DOHH2 (cell line): ENCODE measurements around the gene CASP9.

Experiments used
- H3F3A ChIP-seq: fragments of 200-600 bp; sonication (generic), shearing (Covaris generic); 2 replicates; pipeline ENCODE4 v1.6.0; 2016; ENCODE audit warnings: antibody characterized with exemption, mild to moderate bottlenecking; ENCODE audit not compliant: control insufficient read depth, insufficient read depth
- H3K27ac ChIP-seq: fragments of 200-600 bp; sonication (generic); 2 replicates; pipeline ENCODE4 v1.5.1; 2014; ENCODE audit warnings: low read depth, mild to moderate bottlenecking, low read length, moderate library complexity
- H3K27me3 ChIP-seq: fragments of 200-600 bp; sonication (generic); 2 replicates; pipeline ENCODE4 v1.6.1; 2014; ENCODE audit warnings: mild to moderate bottlenecking, low read length, mixed read lengths; ENCODE audit not compliant: control insufficient read depth
- H3K36me3 ChIP-seq: fragments of 200-600 bp; sonication (generic); 2 replicates; pipeline ENCODE4 v1.6.1; 2014; ENCODE audit warnings: mild to moderate bottlenecking, low read length, moderate library complexity, mixed read lengths; ENCODE audit not compliant: control insufficient read depth
- H3K4me1 ChIP-seq: fragments of 200-600 bp; sonication (generic); 2 replicates; pipeline ENCODE4 v1.6.1; 2014; ENCODE audit warnings: mild to moderate bottlenecking, low read length, mixed read lengths; ENCODE audit not compliant: control insufficient read depth
- H3K4me2 ChIP-seq: fragments of 200-600 bp; sonication (generic); 2 replicates; pipeline ENCODE4 v1.6.0; 2014; ENCODE audit warnings: mild to moderate bottlenecking, low read length, moderate library complexity
- H3K4me3 ChIP-seq: fragments of 200-600 bp; sonication (generic); 2 replicates; pipeline ENCODE4 v1.5.1; 2014; ENCODE audit warnings: mild to moderate bottlenecking, low read length, mixed read lengths
- H3K79me2 ChIP-seq: fragments of 200-600 bp; sonication (generic); 2 replicates; pipeline ENCODE4 v1.6.1; 2014; ENCODE audit warnings: mild to moderate bottlenecking, low read length, mixed read lengths; ENCODE audit not compliant: control insufficient read depth
- H3K9me2 ChIP-seq: fragments of 200-600 bp; sonication (generic); replicated peaks from 2 replicates; pipeline ENCODE4 v1.6.1; 2014; ENCODE audit warnings: mild to moderate bottlenecking, low read length, mixed read lengths; ENCODE audit not compliant: control insufficient read depth
- H3K9me3 ChIP-seq: fragments of 200-600 bp; sonication (generic); 2 replicates; pipeline ENCODE4 v1.6.1; 2014; ENCODE audit warnings: antibody characterized with exemption, low read length, mixed read lengths; ENCODE audit not compliant: control insufficient read depth, insufficient read depth
- H4K20me1 ChIP-seq: fragments of 200-600 bp; sonication (generic); 2 replicates; pipeline ENCODE4 v1.6.0; 2014; ENCODE audit warnings: low read depth, mild to moderate bottlenecking, antibody characterized with exemption, low read length, moderate library complexity; ENCODE audit not compliant: control insufficient read depth, insufficient read depth
- CTCF ChIP-seq: fragments of 200-600 bp; sonication (generic); IDR thresholded peaks from one replicate; pipeline ENCODE4 v1.5.1; 2014; ENCODE audit warnings: antibody characterized with exemption, mild to moderate bottlenecking, low read depth, low read length; ENCODE audit not compliant: poor library complexity, severe bottlenecking
- EZH2phosphoT487 ChIP-seq: fragments of 200-600 bp; sonication (generic); IDR thresholded peaks from 2 replicates; pipeline ENCODE4 v1.6.1; 2017; ENCODE audit warnings: borderline replicate concordance, mild to moderate bottlenecking, antibody characterized with exemption, low read length, moderate library complexity, mixed read lengths

Gene CASP9

GRCh38 chr1:15513919-15514318 lies 10.1 kb downstream of the CASP9 start:
- Histone ChIP-seq H3F3A (no peaks in the 10 kb centered on the region), H3K4me1 (peaks cover 12% of the 10 kb centered on the region), H3K9me2 (no peaks in the 10 kb centered on the region), H3K4me2 (no peak overlapping the region), H3K27ac (no peak overlapping the region), H3K36me3 (peaks cover 4% of the 10 kb centered on the region), H4K20me1 (no peaks in the 10 kb centered on the region), H3K27me3 (no peaks in the 10 kb centered on the region), H3K79me2 (no peaks in the 10 kb centered on the region), H3K4me3 (no peak overlapping the region), H3K9me3 (no peaks in the 10 kb centered on the region)
- TF ChIP-seq CTCF (no peak), EZH2phosphoT487 (no peak)

- peaks cover 15% of the 10 kb centered on the region for H3K4me1 ChIP-seq
- peaks cover 4% of the 10 kb centered on the region for H3K36me3 ChIP-seq
- no peak overlapping the region for H3K4me3 ChIP-seq
- H3K9me2 ChIP-seq: no peaks in the 10 kb centered on the region
- no peak overlapping the region for H3K4me2 ChIP-seq
- no peaks in the 10 kb centered on the region for H3K27me3 ChIP-seq
- no peaks in the 10 kb centered on the region for H3K9me3 ChIP-seq
- no peaks in the 10 kb centered on the region for H3F3A ChIP-seq
- H4K20me1 ChIP-seq: no peaks in the 10 kb centered on the region
- TF ChIP-seq CTCF: no peak
- TF ChIP-seq EZH2phosphoT487: no peak
- H3K27ac ChIP-seq: no peak overlapping the region
- no peaks in the 10 kb centered on the region for H3K79me2 ChIP-seq
Measured at GRCh38 chr1:15513192-15513591, 10.8 kb downstream of the CASP9 start.

- no peaks in the 10 kb centered on the region for H4K20me1 ChIP-seq
- no peak for TF ChIP-seq CTCF
- TF ChIP-seq EZH2phosphoT487: no peak
- H3K27ac ChIP-seq: no peak overlapping the region
- H3K4me3 ChIP-seq: no peak overlapping the region
- no peaks in the 10 kb centered on the region for H3K36me3 ChIP-seq
- H3K9me3 ChIP-seq: no peaks in the 10 kb centered on the region
- no peaks in the 10 kb centered on the region for H3K9me2 ChIP-seq
- H3F3A ChIP-seq: no peaks in the 10 kb centered on the region
- H3K79me2 ChIP-seq: no peaks in the 10 kb centered on the region
- no peaks in the 10 kb centered on the region for H3K27me3 ChIP-seq
- no peak overlapping the region for H3K4me2 ChIP-seq
- H3K4me1 ChIP-seq: peaks cover 24% of the 10 kb centered on the region
Measured at GRCh38 chr1:15510611-15511405, 13.2 kb downstream of the CASP9 start.
